ENCODE data around the gene LRP1.

- no peak for TF ChIP-seq EZH2 (IDR thresholded peaks at IDR 0.05; ENCODE audit: low read length)
- no peak for TF ChIP-seq CTCF (optimal IDR thresholded peaks at IDR 0.05 in 1 of 3, IDR thresholded peaks at IDR 0.05 in 1 of 3, conservative IDR thresholded peaks at IDR 0.05 in 1 of 3; ENCODE audit: extremely low read depth in 1 of 3, insufficient read depth in 2 of 3, low read length in 3 of 3)
These were observed 2.7 kb downstream of the LRP1 start for GRCh38 chr12:57130941-57131340.
